Esophagus muscularis mucosa (tissue), 3 donors: ENCODE data around the gene CTNS.

ENCODE experiments used
- POLR2AphosphoS5 ChIP-seq, 2 donors: sonication (generic); formaldehyde crosslinking; IDR thresholded peaks; one replicate each; pipeline ENCODE4 v1.6.1; 2017; ENCODE audit warnings: antibody characterized with exemption in 2 of 2
- TF ChIP-seq, protein P1 (sequence below), 3 experiments: fragments of 200-600 bp in 2 of 3; fragments of 450-650 bp in 1 of 3; sonication (generic) in 2 of 3; IDR thresholded peaks; one replicate each; pipeline ENCODE4 v1.5.1; 2017 to 2019; ENCODE audit warnings: antibody characterized with exemption in 3 of 3, mild to moderate bottlenecking in 2 of 3, moderate library complexity in 1 of 3

DNA sequence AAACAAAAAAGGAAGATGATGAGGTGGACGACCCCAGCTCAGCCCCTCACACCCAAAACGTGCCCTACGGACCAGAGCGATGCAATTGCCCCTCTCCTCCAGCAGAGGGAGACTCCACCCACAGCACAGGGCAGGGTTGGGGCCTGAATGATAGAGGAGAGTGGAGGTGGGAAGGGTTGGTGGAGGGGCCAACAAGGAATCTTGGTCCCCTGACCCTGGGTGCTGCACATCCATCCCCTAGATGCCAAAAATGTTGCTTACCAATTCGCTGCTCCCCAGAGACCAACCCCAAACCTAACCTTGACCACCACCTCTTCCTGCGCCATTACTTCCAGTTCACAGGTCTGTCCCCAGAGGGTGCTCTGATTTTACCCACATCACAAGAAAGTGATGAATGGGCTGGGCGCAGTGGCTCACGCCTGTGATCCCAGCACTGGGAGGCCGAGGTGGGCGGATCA, 46.5 kb downstream of the CTNS start:
- TF ChIP-seq, protein P1, sequence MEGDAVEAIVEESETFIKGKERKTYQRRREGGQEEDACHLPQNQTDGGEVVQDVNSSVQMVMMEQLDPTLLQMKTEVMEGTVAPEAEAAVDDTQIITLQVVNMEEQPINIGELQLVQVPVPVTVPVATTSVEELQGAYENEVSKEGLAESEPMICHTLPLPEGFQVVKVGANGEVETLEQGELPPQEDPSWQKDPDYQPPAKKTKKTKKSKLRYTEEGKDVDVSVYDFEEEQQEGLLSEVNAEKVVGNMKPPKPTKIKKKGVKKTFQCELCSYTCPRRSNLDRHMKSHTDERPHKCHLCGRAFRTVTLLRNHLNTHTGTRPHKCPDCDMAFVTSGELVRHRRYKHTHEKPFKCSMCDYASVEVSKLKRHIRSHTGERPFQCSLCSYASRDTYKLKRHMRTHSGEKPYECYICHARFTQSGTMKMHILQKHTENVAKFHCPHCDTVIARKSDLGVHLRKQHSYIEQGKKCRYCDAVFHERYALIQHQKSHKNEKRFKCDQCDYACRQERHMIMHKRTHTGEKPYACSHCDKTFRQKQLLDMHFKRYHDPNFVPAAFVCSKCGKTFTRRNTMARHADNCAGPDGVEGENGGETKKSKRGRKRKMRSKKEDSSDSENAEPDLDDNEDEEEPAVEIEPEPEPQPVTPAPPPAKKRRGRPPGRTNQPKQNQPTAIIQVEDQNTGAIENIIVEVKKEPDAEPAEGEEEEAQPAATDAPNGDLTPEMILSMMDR (IDR thresholded peaks at IDR 0.05), result peak; percentile 61 to 88 (median 64)
- no peak for TF ChIP-seq POLR2AphosphoS5 (IDR thresholded peaks at IDR 0.05)
